ENCODE results near the gene CCDC150.
"Not testable (repeated sequence)": the region's sequence is repeated elsewhere in the genome, so short reads cannot be mapped to it uniquely, and the experiment has no call there.

The CCDC150 gene

GRCh38 chr2:196639180-196640030 is at the start of gene CCDC150:
Gene CCDC150, plus strand, starts transcription at chr2:196639715. Its CDS starts 52 bp downstream, at chr2:196639767.
- peak; percentile 86 to 92 for DNase-seq (ENCODE audit: extremely low read depth in 1 of 2, low read depth in 1 of 2)

GRCh38 chr2:196590286-196590685 is 49.2 kb upstream of the CCDC150 start:
- DNase-seq (ENCODE audit: extremely low read depth in 1 of 2, low read depth in 1 of 2), result no peak

- no peak for DNase-seq (ENCODE audit: extremely low read depth in 1 of 2, low read depth in 1 of 2)
Measured at GRCh38 chr2:196591004-196591403, 48.5 kb upstream of the CCDC150 start.

GRCh38 chr2:196591621-196592022 is 47.9 kb upstream of the CCDC150 start:
- no peak for DNase-seq (ENCODE audit: extremely low read depth in 1 of 2, low read depth in 1 of 2)

DNA sequence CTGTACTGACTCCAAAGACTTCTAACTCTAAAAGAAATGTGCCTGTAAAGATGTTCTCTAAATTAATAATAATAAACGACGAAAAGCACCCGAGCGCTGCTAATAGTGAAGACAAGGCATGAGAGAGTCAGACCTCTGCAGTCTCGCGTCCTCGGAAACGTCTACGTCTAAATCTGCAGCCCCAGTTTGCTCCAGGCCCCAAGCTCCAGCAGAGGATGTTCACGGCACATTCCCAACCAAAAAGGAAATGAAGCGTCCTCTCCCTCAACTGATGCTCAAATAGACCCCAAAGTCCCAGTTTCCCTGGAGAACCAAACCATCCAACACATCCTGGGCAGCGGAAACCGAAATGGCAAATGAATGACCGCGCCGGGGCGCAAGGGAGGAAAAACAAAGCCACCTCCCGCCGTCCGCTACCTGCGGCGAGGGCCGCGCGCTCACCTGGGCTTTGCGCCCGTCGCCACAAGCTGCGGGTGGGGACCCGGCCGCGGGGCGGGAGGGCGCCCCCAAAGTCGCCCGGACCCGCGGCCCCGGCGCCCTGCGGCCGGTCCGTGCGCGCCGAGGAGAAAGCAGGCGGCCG is 47.1 kb upstream of the CCDC150 start:
- no peak for DNase-seq (ENCODE audit: extremely low read depth in 1 of 2, low read depth in 1 of 2)

DNA sequence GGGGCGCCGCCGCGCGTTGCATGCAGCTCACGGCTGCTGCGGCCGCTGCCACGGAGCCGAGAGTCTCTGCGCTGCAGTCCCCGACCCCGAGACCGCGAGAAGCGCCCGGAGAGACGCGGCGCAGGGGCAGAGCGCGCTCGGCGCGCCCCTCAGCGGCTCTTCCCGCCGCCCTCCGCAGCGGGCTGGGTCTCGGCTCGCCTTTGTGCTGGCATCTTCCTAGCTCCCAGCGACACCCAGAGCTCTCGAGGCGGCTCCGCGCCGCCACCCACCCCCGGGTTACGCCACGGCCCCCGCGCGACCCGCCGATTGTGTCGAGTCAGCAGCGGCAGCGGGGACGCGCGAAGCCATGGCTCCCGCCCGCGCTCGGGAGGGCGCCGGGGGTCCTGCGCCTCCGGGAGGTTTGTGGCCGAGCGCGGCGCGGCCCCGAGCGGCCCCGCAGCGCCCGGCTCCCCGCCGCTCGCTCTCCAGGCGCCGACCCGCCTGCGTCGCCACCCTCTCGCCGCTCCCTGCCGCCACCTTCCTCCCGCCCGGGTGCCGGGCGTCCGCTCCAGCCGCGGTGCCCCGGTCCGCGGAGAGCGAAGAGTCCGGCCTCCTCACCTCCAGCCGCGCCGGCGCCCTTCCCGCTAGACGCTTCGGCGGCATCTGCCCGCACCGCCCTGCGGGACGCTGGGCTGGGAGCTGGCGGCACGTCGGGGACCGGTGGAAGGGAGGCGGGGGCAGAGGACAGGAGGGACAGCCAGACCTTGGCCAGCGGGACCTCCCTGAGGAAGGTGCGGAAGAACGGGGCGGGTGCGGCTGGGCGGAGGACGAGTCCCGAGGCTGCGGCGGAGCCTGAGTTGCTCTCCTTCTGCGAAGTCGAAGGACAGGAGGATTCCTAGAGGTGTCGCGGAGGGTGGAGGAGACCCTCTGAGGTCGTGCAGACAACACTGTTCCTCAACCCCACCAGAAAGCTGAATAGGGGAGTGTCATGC is 46.3 kb upstream of the CCDC150 start, which contains the start of gene HECW2:
Gene HECW2 (minus strand): TSS at position 644 of the 971 bp plus-strand sequence.
- peak in 1 of 2 donors; percentile 1 for DNase-seq (ENCODE audit: extremely low read depth in 1 of 2, low read depth in 1 of 2)

- DNase-seq (ENCODE audit: extremely low read depth in 1 of 2, low read depth in 1 of 2), result no peak
Measured at GRCh38 chr2:196594158-196594557, 45.4 kb upstream of the CCDC150 start.

DNA sequence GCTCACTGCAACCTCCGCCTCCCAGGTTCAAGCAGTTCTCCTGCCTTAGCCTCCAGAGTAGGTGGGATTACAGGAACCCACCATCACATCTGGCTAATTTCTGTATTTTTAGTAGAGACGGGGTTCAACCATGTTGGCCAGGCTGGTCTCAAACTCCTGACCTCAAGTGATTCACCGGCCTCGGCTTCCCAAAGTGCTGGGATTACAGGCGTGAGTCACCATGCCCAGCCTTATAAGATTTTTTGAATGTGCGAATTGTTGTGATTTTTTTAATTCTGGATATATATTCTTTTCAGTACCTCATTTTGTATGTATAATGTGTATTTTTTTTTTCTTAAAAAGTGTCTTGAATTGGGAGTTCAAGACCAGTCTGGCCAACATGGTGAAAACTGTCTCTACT is 42.0 kb upstream of the CCDC150 start:
- DNase-seq (ENCODE audit: extremely low read depth in 1 of 2, low read depth in 1 of 2), result no peak

- DNase-seq (ENCODE audit: extremely low read depth in 1 of 2, low read depth in 1 of 2), result no peak
Measured at GRCh38 chr2:196598412-196598811, 41.1 kb upstream of the CCDC150 start.

DNA sequence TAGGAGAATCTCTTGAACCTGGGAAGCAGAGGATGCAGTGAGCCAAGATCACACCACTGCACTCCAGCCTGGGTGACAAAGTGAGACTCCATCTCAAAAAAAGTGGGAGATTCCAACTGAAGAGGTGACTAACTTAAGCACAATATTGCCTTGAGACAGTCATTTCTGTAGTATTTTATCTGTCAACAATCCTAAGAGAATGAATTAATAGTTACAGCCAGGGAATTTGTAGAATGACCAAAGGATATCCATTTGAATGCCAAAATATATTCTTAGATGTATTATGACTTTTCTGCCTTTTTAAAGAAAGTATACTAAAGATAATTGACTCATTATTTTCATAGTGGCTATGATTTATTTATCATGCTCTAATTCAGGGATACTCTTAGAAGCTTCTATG is 40.7 kb upstream of the CCDC150 start:
- DNase-seq (ENCODE audit: extremely low read depth in 1 of 2, low read depth in 1 of 2), result no peak

DNA sequence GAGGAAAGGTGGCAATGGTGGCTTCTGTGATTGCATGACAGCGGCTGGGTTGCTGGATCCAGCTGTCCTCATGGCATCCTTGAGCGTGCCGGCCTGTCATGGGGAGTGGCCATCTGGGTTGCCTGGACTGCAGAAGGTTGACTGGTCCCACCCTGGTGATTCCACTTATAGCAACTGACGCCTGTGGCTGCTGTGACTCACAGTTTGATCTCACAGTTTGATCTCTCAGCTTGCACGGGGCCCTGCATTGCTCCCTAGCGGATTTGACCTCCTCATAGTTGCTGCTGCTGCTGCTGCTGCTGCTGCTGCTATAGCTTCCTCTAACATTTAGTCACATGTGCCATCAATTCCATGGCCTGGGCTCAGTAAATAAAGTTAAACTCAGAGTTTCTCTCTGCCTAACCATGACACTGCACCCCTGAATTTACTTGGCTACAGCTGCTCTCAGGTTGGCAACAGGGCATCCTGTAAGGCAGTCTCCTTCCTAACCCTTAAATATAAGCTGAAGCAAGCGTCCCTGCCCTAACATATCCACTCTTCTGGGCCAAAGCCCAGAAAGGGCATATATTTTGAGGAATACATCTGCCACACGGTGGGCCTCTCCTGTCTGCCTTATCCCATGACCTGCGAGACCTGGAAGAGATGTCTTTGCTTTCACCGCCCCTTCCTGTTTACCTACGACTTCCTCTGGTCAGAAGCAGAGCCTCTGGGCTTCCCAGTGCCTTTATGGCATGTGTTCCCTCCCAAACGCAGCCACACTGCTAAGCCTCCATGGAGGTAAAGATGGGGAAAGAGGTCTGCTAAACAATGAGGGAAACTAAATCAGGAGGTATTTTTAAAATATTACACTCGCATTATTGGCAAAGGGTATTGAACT is 37.8 kb upstream of the CCDC150 start:
- DNase-seq (ENCODE audit: extremely low read depth in 1 of 2, low read depth in 1 of 2), result no peak

DNA sequence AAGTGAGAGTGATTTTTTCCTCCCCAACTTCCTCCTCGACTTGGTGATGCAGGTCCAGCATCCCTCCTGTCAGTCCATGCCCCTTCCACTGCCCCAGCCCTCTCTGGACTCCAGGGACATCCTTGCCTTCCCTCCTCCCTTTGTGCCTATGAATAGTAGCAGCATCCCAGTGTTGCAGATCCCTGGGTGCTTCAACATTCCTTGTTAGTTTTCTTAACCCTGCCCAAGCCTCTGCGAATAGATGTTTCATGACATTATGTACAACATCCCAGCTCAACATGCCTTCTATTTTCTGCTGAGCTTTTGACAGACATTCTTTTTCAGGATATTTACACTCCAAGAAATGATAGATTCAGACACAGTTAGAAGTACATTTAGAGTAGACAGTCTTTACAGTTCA is 35.3 kb upstream of the CCDC150 start:
- DNase-seq (ENCODE audit: extremely low read depth in 1 of 2, low read depth in 1 of 2), result no peak

DNA sequence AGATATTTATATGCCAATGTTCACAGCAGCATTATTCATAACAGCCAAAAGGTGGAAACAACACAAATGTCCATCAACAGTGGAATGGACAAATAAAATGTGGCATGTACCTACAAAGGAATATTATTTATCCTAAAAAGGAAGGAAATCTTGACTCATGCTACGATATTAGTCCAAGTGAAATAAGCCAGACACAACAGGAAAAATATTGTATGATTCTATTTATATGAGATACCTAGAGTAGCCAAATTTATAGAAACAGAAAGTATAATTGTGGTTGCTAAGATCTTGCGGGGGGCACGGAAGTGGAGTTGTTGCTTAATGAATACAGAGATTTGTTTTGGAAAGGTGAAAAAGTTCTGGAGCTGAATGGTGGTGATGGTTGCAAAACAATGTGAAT is 33.0 kb upstream of the CCDC150 start:
- DNase-seq (ENCODE audit: extremely low read depth in 1 of 2, low read depth in 1 of 2), result no peak

GRCh38 chr2:196607073-196607472 is 32.4 kb upstream of the CCDC150 start:
- DNase-seq (ENCODE audit: extremely low read depth in 1 of 2, low read depth in 1 of 2), result no peak

- not testable (repeated sequence) for DNase-seq (ENCODE audit: extremely low read depth in 1 of 2, low read depth in 1 of 2)
Measured at GRCh38 chr2:196607896-196608295, 31.6 kb upstream of the CCDC150 start.

DNA sequence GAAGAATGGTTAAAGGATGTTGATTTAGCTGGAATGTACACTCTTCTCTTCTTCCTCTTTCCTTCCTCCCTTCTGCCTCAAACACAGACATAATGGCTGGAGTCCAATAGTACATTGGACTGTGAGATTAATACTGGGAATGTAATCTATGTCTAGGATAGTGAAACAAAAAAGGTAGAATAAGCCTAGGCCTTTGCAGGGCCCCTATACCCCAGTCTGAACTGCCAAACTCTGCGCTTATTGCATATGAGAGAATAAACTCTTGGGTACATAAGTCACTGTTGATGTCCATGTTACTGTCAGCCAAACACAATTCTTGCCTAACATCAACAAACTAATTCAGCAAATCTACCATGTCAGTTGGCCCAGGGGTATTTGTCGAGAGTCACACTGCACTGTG is 29.7 kb upstream of the CCDC150 start:
- DNase-seq (ENCODE audit: extremely low read depth in 1 of 2, low read depth in 1 of 2), result no peak

- no peak for DNase-seq (ENCODE audit: extremely low read depth in 1 of 2, low read depth in 1 of 2)
Measured at GRCh38 chr2:196610796-196611195, 28.7 kb upstream of the CCDC150 start.

- no peak for DNase-seq (ENCODE audit: extremely low read depth in 1 of 2, low read depth in 1 of 2)
Measured at GRCh38 chr2:196613302-196613701, 26.2 kb upstream of the CCDC150 start.

- no peak for DNase-seq (ENCODE audit: extremely low read depth in 1 of 2, low read depth in 1 of 2)
Measured at GRCh38 chr2:196617430-196617829, 22.1 kb upstream of the CCDC150 start.

- no peak for DNase-seq (ENCODE audit: extremely low read depth in 1 of 2, low read depth in 1 of 2)
Measured at GRCh38 chr2:196618661-196619060, 20.9 kb upstream of the CCDC150 start.

Data from stimulated activated CD8-positive, alpha-beta memory T cell treated with anti-CD3 and anti-CD28 coated beads, Interleukin-7, amount 100 ng/mL, for 48 hours (primary cell).